Cardiac septum (tissue), 1 donor: Measurements from ENCODE around the gene BNC2. TPM values are rescaled to one million over a fixed set of nuclear protein-coding genes. Genes with fewer than 3 reads are reported as not detected.

Experiments
- DNase-seq: peaks from one replicate; pipeline ENCODE4 v3.0.0-alpha.2; 2020; ENCODE audit warnings: low spot score
- intact Hi-C: fragments of 100-400 bp; cut with DNase I; formaldehyde crosslinking; loops from one replicate; pipeline ENCODE4 v1.14.0; 2022
- total RNA-seq: library from RNA; stranded (reverse); fragmentation: NEBNext Ultra II Directional; extraction: Animal tissue kit (Norgen Biotek cat#: 25700); gene quantifications from one replicate; pipeline ENCODE4 v1.2.1, GENCODE V29; 2021
- donor health status: DM: no; HTN: no; CAD: no.

BNC2 gene
- total RNA-seq, 1 donor from 2014 or later, result 6.6 TPM

- intact Hi-C loops, result no loop called here
- DNase-seq, result no peak
Measured at GRCh38 chr9:16386827-16387077, 483.7 kb downstream of the BNC2 start.

GRCh38 chr9:16386007-16386826, 484.3 kb downstream of the BNC2 start:
- intact Hi-C loops, result no loop called here
- DNase-seq, result no peak

- DNase-seq, result no peak
- intact Hi-C loops, result no loop called here
Measured at GRCh38 chr9:16385590-16385989, 484.9 kb downstream of the BNC2 start.

DNA sequence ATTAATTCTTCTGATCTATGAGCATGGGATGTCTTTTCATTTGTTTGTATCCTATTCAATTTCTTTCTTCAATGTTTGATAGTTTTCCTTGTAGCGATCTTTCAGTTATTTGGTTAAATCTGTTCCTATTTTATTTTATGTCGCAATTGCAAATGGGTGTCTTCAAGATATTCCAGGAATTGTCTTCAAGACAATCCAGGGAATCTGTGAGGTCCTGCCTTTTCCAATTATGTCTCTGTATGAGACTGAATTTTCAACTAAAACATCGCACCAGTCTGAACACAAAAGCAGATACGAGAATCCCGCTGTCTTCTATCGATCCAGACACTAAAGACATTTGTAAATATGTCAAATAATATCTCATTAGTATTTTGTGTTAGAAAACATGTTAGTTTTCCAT, 485.5 kb downstream of the BNC2 start:
- intact Hi-C loops, result no loop called here
- no peak for DNase-seq

DNA sequence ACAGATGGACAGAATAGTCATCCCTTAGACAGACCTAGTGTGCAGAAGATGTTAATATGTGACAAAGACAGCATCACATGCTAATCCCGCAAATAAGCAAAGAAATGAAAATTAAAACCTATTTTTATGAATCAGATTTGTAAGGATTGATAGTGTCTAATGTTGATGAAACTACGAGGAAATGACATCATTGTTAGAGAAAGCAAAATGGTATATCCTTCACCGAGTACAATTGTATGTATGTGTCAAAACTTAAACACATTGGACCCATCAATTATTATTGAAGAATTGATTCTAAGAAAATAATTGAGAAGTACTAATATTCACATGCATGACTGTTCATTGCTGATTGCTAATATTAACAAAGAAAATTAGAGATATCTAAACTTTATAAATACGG, 493.2 kb downstream of the BNC2 start:
- intact Hi-C loops, result no loop called here
- DNase-seq, result no peak

DNA sequence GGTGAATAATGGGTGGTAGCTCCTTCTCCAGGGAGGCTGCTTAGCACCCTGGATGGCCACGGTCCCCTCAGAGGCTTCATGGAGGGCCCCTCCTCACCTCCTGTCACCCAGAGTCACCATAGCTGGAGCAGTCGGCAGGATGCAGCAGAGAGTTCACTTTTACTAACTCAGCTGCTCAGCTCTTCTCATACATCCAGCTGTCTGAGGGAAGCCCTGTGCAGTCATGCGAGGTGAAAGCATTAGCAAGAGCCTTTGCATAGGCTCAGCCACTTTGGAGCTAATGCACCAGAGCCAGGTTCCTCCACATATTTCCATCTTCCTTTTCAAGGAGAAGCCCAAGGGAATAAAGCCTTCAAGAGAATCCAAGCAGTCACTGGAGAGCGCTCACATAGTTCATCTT, 499.2 kb downstream of the BNC2 start:
- intact Hi-C loops, result no loop called here
- no peak for DNase-seq

DNA sequence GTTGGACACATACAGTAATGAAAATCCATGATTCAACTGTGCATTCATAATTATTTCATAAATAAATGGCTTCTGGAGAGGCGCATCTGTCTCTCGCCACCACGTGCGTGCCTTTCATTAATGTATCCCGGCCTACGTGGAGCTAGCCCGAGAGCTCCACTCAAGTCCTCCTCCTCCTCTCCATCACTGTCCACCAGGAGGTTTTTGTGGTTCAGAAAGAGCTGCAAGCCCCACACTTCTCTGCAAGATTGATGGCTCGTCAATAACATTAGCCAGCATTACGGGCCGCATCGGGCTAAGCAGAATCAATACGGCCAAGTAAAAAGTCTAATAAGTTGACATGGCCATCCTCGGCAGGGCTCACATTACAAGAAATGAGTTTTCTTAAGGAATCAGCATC, 499.8 kb downstream of the BNC2 start:
- intact Hi-C loops, result no loop called here
- DNase-seq, result no peak

DNA sequence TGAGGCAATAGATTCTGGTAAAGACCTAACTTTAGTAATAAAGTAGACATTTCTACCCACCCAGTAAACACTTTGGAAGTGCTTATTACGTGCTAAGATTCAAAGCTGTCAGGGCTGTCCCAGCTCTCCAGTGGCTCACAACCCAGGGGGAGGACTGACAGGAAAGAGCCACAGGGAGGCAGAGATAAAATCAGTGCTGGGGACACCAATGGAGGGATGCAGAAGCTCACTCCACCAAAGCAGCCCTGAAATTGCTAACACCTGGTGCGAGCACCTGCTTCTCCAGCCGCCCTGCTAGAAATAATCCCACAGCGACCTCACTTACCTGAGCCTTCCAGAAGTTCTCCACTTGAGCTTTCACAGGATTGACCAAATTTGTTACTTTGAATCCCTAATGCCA, 501.0 kb downstream of the BNC2 start:
- DNase-seq, result no peak
- intact Hi-C loops, result no loop called here

DNA sequence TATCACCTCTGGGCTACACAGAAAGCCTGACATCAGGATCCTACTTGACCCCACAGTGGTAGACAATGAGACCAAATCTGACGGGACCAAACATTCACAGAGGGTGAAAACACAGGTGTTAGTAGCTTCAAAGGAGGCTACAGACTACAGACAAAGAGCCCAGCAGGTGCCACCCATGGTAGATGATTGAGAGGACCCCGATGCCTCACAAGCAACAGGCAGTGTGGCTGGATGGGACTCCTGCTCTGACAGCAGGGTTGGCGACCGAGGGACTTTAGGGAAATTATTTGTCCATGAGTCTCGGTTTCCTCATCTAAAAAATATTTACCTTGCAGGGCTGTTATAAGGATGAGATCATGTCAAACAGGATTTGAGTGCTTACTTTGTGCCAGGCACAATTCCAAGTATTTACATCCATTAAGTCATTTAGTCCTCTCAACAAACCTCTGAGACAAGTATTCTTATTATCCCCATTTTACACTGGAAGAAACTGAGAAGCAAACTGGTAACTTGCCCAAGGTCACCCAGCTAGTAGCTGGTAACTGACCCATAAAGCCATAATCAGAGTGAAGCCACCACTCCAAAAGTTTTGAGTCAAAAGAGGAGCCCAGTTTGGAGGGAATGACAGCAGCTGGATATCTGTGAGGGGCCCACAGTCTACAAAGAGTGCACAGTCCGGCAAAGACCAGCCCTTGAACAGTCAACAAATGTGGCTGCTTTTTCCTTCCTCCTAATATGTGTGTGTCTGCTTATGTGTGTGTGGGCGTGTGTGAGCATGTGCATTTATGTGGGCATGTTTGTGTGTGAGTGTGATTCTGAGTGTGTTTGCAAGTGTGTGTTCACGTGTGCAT, 502.0 kb downstream of the BNC2 start:
- intact Hi-C loops, result no loop called here
- no peak for DNase-seq

DNA sequence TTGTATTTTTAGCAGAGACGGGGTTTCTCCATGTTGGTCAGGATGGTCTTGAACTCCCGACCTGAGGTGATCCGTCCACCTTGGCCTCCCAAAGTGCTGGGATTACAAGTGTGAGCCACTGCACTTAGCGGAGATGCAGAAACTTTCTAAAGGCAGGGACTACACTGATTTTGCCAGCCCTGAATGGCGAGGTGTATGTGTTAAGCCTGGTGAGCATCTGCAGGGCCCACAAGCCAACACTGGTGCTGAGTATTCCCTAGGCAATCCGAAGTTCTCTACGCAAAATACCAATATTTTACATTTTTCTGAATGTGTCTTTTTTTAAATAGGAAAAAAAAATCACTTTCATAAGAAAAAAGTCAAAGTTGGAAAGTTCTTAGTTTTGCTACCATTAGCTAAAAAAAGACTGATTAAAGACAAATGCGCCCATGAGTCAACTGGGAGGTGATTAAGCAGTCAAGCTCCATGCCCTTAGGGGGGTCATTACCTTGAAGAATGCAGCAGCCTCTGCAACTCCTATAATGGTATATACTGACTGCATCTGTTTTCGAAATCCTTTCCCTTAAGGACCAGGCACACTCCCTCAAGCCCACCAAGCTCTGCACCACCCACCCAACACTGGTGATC, 502.8 kb downstream of the BNC2 start:
- DNase-seq, result no peak
- intact Hi-C loops, result no loop called here

GRCh38 chr9:16364347-16364746, 506.1 kb downstream of the BNC2 start:
- intact Hi-C loops, result no loop called here

DNA sequence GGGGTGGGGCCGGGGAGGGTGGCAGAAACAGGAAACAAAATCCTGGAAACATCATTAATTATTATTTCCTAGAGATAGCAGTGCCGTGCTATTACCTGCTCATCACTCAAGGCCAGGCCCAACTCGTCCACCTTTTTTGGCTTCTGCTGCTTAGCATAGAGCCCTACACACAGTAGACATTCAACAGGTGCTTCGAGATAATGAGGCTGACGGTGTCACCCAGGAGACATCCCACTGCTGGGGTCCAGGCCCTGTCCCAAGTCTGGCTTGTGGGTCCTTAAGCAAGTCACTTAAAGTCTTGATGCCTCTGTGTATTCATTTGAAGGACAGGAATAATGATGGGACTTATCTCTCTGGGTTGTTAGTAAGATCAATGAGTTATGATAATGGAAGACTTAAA, 506.6 kb downstream of the BNC2 start:
- intact Hi-C loops, result no loop called here
- DNase-seq, result no peak

More at GRCh38 chr9:16364347-16364746, 506.1 kb downstream of the BNC2 start:
- no peak for DNase-seq

DNA sequence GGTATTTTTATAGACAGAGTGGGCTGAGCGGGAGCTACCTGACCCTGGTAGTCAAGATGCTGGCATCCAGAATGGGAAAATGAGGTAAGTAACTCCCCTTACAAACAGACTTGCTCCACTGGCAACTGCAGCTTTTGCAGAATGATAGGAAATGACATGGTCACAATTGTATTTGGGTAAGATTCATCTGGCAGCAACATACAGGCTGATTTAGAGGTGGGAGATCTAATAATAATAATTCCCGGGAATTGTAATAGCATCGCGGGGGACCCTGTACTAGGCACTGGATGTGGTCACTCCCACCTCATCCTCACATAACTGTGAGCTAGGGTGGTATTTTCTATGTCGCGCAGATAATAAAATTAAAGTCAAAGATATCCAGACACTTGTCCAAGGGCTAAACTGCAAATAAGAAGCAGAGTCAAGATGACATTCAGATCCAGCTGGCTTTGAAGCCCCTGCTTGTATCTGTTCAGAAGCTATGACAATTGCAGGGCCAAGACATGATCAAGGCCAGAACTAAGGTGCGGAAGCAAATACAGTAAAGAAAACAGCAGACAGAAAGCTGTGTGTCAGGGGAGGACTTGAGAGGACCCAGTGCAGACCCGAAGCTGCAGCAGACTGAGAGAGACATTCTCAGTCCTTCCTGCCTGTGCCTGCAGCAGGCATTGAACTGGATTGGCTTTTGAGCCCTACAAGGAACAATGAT, 507.2 kb downstream of the BNC2 start:
- intact Hi-C loops, result no loop called here
- DNase-seq, result no peak

GRCh38 chr9:16361939-16362338, 508.5 kb downstream of the BNC2 start:
- intact Hi-C loops, result no loop called here
- no peak for DNase-seq

GRCh38 chr9:16361118-16361517, 509.4 kb downstream of the BNC2 start:
- no peak for DNase-seq
- intact Hi-C loops, result no loop called here

GRCh38 chr9:16360247-16360646, 510.2 kb downstream of the BNC2 start:
- no peak for DNase-seq
- intact Hi-C loops, result no loop called here
